Epithelial cell of proximal tubule (primary cell): ENCODE measurements around the gene CCR3. TPM values are rescaled to one million over a fixed set of nuclear protein-coding genes. Genes with fewer than 3 reads are reported as not detected.

Experiments used
- DNase-seq: peaks from one replicate; pipeline ENCODE4 v3.0.0-alpha.2; 2011; ENCODE audit warnings: low read depth
- H3K4me3 ChIP-seq: 2 replicates; pipeline ENCODE4 v1.5.1; 2011; ENCODE audit warnings: low read depth, mild to moderate bottlenecking, low read length
- CTCF ChIP-seq: conservative IDR thresholded peaks from 2 replicates; pipeline ENCODE4 v1.5.1; 2012; ENCODE audit warnings: low read depth, mild to moderate bottlenecking, low read length
- total RNA-seq: library from RNA; depleted of rRNA; stranded (reverse); fragments of >200 nt; gene quantifications from 2 replicates; pipeline ENCODE4 v1.2.3, GENCODE V29; 2015

Gene CCR3
- not detected in 2 replicates for total RNA-seq

DNA sequence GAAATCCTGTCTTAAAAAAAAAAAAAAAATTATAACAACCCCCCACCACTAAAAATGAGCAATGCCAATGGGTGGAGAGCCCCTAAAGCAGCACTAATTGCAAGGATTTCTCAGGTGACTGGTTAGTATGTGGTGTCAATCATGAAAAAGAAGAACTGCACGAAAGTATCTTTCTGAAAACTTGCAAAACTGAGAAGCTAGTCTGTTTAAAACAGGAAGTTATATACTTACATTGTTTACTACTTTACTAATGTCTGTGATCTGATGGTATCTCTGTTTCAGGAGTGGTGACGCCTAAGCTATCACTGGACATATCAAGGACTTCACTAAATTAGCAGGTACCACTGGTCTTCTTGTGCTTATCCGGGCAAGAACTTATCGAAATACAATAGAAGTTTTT is at the start of gene CCR3:
CCR3 (plus strand) TSS at position 341 of the 400 bp plus-strand sequence. CDS start 22,699 bp downstream, outside the sequence.
- no peak for DNase-seq
- no peak for TF ChIP-seq CTCF
- no peak within 1 kb of the TSS for H3K4me3 ChIP-seq

DNA sequence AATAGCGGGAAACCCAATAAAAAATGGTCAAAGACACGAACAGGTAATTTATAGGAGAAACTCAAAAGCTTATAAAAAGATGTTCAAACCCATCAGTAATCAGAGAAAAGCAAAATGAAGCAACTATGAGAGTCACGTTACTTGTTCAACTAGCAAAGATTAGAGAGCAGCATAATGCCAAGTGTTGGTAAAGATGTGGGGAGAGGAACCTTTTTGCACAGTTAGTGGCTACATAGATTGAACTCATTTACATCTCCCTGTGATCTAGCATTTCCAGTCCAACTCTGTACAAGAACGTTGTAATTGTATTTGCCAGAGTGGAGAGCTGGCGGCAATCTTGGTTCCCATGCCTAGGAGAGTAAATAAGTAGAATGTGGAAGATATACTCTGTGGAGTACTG is 49.3 kb upstream of the CCR3 start:
- DNase-seq, result no peak
- no peak for TF ChIP-seq CTCF
- no peak overlapping the region for H3K4me3 ChIP-seq

- TF ChIP-seq CTCF, result no peak
- no peak overlapping the region for H3K4me3 ChIP-seq
- DNase-seq, result no peak
These were observed 48.8 kb upstream of the CCR3 start for GRCh38 chr3:46193436-46193835.

- no peak for DNase-seq
These were observed 47.2 kb upstream of the CCR3 start for GRCh38 chr3:46194868-46195553.

DNA sequence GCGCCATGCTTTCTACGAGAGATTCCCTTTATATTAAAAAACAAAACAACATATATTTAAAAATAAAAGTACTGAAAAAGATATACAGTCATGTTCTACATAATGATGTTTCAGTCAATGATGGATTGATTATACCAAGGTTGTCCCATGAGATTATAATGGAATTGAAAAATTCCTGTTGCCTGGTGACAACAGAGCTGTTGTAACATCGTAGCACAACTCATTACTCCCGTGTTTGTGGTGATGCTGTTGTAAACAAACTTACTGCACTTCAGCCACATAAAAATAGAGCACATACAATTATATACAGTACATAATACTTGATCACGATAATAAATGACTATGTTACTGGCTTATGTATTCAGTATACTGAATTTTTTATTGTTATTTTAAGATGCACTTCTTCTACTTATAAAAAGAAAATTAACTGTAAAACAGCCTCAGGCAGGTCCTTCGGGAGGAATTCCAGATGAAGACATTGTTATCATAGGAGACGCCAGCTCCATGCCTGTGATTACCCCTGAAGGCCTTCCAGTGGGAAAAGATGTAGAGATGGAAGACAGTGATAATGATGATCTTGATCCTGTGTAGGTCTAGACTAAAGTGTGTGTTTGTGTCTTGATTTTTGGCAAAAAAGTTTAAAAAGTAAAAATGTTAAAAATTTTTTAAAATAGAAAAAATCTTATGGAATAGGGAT is 45.9 kb upstream of the CCR3 start:
- no peak for TF ChIP-seq CTCF
- no peak overlapping the region for H3K4me3 ChIP-seq
- DNase-seq, result no peak

More at GRCh38 chr3:46194868-46195553, 47.2 kb upstream of the CCR3 start:
- no peak overlapping the region for H3K4me3 ChIP-seq
- TF ChIP-seq CTCF, result no peak

DNA sequence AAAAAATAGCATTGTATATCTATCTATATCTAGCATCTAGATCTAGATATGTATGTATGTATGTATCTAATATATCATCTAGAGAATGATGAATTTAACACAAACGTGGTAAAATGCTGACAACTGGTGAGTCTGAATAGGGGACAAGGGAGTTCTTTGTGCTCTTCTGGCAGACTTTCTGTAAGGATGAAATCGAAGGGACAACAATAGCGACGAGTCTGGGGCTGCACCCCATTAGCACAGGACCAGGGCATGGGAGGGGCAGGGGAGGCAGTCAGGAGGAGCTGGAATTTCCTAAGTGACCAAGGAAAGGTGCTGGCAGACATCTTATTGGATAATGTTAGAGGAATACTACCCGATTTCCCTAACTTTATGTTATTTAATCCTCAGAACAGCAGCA is 42.0 kb upstream of the CCR3 start:
- DNase-seq, result no peak

More for the DNA sequence above, 42.0 kb upstream of the CCR3 start:
- no peak overlapping the region for H3K4me3 ChIP-seq
- no peak for TF ChIP-seq CTCF
